ENCODE measurements around the gene GPR4. TPM values are rescaled to one million over a fixed set of nuclear protein-coding genes. Genes with fewer than 3 reads are reported as not detected.

GPR4 gene
- total RNA-seq, 4 donors from 2014 or later, result 0.18 to 3.4 (median 1.7) TPM

- no peak overlapping the region for H3K4me3 ChIP-seq
- DNase-seq, result no peak
- peaks cover 0 to 25% (median 13%) of the 10 kb centered on the region in 4 donors for H3K4me1 ChIP-seq
- peak overlapping the region in 1 of 4 donors; percentile 93 for H3K27ac ChIP-seq
- H3K9me3 ChIP-seq, result no peaks in the 10 kb centered on the region
- H3K36me3 ChIP-seq, result no peaks in the 10 kb centered on the region
- H3K27me3 ChIP-seq, result no peaks in the 10 kb centered on the region
- TF ChIP-seq CTCF (IDR thresholded peaks at IDR 0.05), result no peak
- TF ChIP-seq POLR2A (IDR thresholded peaks at IDR 0.05), result no peak
Observed at GRCh38 chr19:45567609-45568008, 34.4 kb downstream of the GPR4 start.

- Histone ChIP-seq H3K27me3 (no peaks in the 10 kb centered on the region), H3K36me3 (no peaks in the 10 kb centered on the region), H3K4me3 (no peak overlapping the region), H3K27ac (peak overlapping the region in 2 of 4 donors; percentile 66 to 82), H3K9me3 (no peaks in the 10 kb centered on the region), H3K4me1 (peaks cover 0 to 38% (median 10%) of the 10 kb centered on the region in 4 donors)
- TF ChIP-seq CTCF (IDR thresholded peaks at IDR 0.05) (no peak), POLR2A (IDR thresholded peaks at IDR 0.05) (no peak)
- peak in 2 of 3 donors; percentile 67 to 73 for DNase-seq
Observed at GRCh38 chr19:45564131-45564780, 37.8 kb downstream of the GPR4 start.

- no peaks in the 10 kb centered on the region for H3K9me3 ChIP-seq
- no peak for DNase-seq
- peak overlapping the region in 1 of 4 donors; percentile 82 for H3K27ac ChIP-seq
- TF ChIP-seq CTCF (IDR thresholded peaks at IDR 0.05) (no peak), POLR2A (IDR thresholded peaks at IDR 0.05) (no peak)
- H3K36me3 ChIP-seq, result no peaks in the 10 kb centered on the region
- no peak overlapping the region for H3K4me3 ChIP-seq
- peaks cover 0 to 43% (median 5%) of the 10 kb centered on the region in 4 donors for H3K4me1 ChIP-seq
- H3K27me3 ChIP-seq, result no peaks in the 10 kb centered on the region
Observed at GRCh38 chr19:45560686-45561085, 41.3 kb downstream of the GPR4 start.

GRCh38 chr19:45560038-45560437, 42.0 kb downstream of the GPR4 start:
- Histone ChIP-seq H3K9me3 (no peaks in the 10 kb centered on the region), H3K4me1 (peaks cover 0 to 39% (median 5%) of the 10 kb centered on the region in 4 donors), H3K27ac (no peak overlapping the region), H3K4me3 (no peak overlapping the region), H3K36me3 (no peaks in the 10 kb centered on the region), H3K27me3 (no peaks in the 10 kb centered on the region)
- no peak for TF ChIP-seq CTCF (IDR thresholded peaks at IDR 0.05)
- no peak for TF ChIP-seq POLR2A (IDR thresholded peaks at IDR 0.05)
- DNase-seq, result no peak

GRCh38 chr19:45558399-45558878, 43.6 kb downstream of the GPR4 start:
- H3K4me1 ChIP-seq, result peaks cover 0 to 23% (median 0%) of the 10 kb centered on the region in 4 donors
- DNase-seq, result peak; percentile 59 to 86 (median 70)
- peak overlapping the region in 1 of 4 donors; percentile 1 for H3K27ac ChIP-seq
- peaks cover 0 to under 1% (median 0%) of the 10 kb centered on the region in 3 donors for H3K36me3 ChIP-seq
- no peaks in the 10 kb centered on the region for H3K27me3 ChIP-seq
- H3K9me3 ChIP-seq, result no peaks in the 10 kb centered on the region
- H3K4me3 ChIP-seq, result no peak overlapping the region
- TF ChIP-seq POLR2A (IDR thresholded peaks at IDR 0.05), result no peak
- peak; percentile 62 to 77 (median 70) for TF ChIP-seq CTCF (IDR thresholded peaks at IDR 0.05)

Measured in Peyer's patch (tissue), 4 donors.